ENCODE measurements around the gene IRS2. TPM values are rescaled to one million over a fixed set of nuclear protein-coding genes. Genes with fewer than 3 reads are reported as not detected.

The IRS2 gene
- total and polyA plus RNA-seq, 2 experiments from 2014 or later, result 3.6 to 14.5 TPM

- TF ChIP-seq, protein P1, sequence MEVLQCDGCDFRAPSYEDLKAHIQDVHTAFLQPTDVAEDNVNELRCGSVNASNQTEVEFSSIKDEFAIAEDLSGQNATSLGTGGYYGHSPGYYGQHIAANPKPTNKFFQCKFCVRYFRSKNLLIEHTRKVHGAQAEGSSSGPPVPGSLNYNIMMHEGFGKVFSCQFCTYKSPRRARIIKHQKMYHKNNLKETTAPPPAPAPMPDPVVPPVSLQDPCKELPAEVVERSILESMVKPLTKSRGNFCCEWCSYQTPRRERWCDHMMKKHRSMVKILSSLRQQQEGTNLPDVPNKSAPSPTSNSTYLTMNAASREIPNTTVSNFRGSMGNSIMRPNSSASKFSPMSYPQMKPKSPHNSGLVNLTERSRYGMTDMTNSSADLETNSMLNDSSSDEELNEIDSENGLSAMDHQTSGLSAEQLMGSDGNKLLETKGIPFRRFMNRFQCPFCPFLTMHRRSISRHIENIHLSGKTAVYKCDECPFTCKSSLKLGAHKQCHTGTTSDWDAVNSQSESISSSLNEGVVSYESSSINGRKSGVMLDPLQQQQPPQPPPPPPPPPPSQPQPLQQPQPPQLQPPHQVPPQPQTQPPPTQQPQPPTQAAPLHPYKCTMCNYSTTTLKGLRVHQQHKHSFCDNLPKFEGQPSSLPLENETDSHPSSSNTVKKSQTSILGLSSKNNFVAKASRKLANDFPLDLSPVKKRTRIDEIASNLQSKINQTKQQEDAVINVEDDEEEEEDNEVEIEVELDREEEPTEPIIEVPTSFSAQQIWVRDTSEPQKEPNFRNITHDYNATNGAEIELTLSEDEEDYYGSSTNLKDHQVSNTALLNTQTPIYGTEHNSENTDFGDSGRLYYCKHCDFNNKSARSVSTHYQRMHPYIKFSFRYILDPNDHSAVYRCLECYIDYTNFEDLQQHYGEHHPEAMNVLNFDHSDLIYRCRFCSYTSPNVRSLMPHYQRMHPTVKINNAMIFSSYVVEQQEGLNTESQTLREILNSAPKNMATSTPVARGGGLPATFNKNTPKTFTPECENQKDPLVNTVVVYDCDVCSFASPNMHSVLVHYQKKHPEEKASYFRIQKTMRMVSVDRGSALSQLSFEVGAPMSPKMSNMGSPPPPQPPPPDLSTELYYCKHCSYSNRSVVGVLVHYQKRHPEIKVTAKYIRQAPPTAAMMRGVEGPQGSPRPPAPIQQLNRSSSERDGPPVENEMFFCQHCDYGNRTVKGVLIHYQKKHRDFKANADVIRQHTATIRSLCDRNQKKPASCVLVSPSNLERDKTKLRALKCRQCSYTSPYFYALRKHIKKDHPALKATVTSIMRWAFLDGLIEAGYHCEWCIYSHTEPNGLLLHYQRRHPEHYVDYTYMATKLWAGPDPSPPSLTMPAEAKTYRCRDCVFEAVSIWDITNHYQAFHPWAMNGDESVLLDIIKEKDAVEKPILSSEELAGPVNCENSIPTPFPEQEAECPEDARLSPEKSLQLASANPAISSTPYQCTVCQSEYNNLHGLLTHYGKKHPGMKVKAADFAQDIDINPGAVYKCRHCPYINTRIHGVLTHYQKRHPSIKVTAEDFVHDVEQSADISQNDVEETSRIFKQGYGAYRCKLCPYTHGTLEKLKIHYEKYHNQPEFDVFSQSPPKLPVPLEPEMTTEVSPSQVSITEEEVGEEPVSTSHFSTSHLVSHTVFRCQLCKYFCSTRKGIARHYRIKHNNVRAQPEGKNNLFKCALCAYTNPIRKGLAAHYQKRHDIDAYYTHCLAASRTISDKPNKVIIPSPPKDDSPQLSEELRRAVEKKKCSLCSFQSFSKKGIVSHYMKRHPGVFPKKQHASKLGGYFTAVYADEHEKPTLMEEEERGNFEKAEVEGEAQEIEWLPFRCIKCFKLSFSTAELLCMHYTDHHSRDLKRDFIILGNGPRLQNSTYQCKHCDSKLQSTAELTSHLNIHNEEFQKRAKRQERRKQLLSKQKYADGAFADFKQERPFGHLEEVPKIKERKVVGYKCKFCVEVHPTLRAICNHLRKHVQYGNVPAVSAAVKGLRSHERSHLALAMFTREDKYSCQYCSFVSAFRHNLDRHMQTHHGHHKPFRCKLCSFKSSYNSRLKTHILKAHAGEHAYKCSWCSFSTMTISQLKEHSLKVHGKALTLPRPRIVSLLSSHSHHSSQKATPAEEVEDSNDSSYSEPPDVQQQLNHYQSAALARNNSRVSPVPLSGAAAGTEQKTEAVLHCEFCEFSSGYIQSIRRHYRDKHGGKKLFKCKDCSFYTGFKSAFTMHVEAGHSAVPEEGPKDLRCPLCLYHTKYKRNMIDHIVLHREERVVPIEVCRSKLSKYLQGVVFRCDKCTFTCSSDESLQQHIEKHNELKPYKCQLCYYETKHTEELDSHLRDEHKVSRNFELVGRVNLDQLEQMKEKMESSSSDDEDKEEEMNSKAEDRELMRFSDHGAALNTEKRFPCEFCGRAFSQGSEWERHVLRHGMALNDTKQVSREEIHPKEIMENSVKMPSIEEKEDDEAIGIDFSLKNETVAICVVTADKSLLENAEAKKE (CRISPR knock-in tag; IDR thresholded peaks at IDR 0.05), result no peak
- no peak for TF ChIP-seq JUNB (IDR thresholded peaks at IDR 0.05; ENCODE audit: unreplicated experiment)
- TF ChIP-seq CTCF (conservative IDR thresholded peaks at IDR 0.05; ENCODE audit: low read depth in 2 of 2), result no peak
- TF ChIP-seq NANOG (IDR thresholded peaks at IDR 0.05; ENCODE audit: borderline replicate concordance), result no peak
- no peak for TF ChIP-seq EZH2 (IDR thresholded peaks at IDR 0.05; ENCODE audit: low read depth, unreplicated experiment)
- TF ChIP-seq REST (IDR thresholded peaks at IDR 0.05; ENCODE audit: unreplicated experiment), result no peak
- TF ChIP-seq CREB1 (CRISPR knock-in tag; IDR thresholded peaks at IDR 0.05; ENCODE audit: low read depth), result no peak
Observed at GRCh38 chr13:109733550-109733949, 52.8 kb downstream of the IRS2 start (continued).

Data from GM23338 (cell line).